Spinal cord (tissue), 10 donors: ENCODE measurements around the gene MAX. TPM values are rescaled to one million over a fixed set of nuclear protein-coding genes. Genes with fewer than 3 reads are reported as not detected.
"Not testable (repeated sequence)": the region's sequence is repeated elsewhere in the genome, so short reads cannot be mapped to it uniquely, and the experiment has no call there.

ENCODE experiments used
- DNase-seq, 6 donors: peaks; one replicate each; pipeline versions ENCODE4 v3.0.0 to v3.0.0-alpha.2; 2013 to 2015; ENCODE audit warnings: low spot score in 6 of 6, low read depth in 4 of 6
- H3K27ac ChIP-seq: one replicate; pipeline ENCODE4 v1.5.1; 2013; ENCODE audit warnings: low read depth, low read length, control low read depth
- H3K27me3 ChIP-seq: one replicate; pipeline ENCODE4 v1.6.1; 2013; ENCODE audit warnings: low read length; ENCODE audit not compliant: control insufficient read depth, insufficient read depth
- H3K36me3 ChIP-seq: one replicate; pipeline ENCODE4 v1.6.1; 2013; ENCODE audit warnings: low read length; ENCODE audit not compliant: control insufficient read depth, insufficient read depth
- H3K4me1 ChIP-seq: one replicate; pipeline ENCODE4 v1.6.1; 2013; ENCODE audit warnings: low read length; ENCODE audit not compliant: control insufficient read depth, insufficient read depth
- H3K4me3 ChIP-seq: one replicate; pipeline ENCODE4 v1.5.1; 2013; ENCODE audit warnings: low read depth, low read length, control low read depth
- H3K9me3 ChIP-seq: one replicate; pipeline ENCODE4 v1.6.1; 2013; ENCODE audit warnings: low read length; ENCODE audit not compliant: control insufficient read depth, insufficient read depth
- WGBS: methylation state at CpG from one replicate; pipeline ENCODE4 v1.1.5; 2013; ENCODE audit warnings: missing lambda C conversion rate; ENCODE audit not compliant: insufficient coverage; 5-methylcytosine and 5-hydroxymethylcytosine counted together
- polyA plus RNA-seq, 2 donors: library from polyadenylated mRNA; unstranded; fragments of 120-200 nt; gene quantifications; one replicate each; pipeline ENCODE4 v1.2.1, GENCODE V29; 2013; ENCODE audit not compliant: insufficient read length in 2 of 2
- small RNA-seq: library from RNA; depleted of rRNA; stranded (forward); fragments of <200 nt; gene quantifications from one replicate; pipeline ENCODE3, GENCODE V24; 2014; ENCODE audit warnings: low replicate concordance
- total RNA-seq, 2 donors: library from RNA; depleted of rRNA in 1 of 2; stranded (reverse); fragments of 120-200 nt in 1 of 2; fragments of >200 nt in 1 of 2; gene quantifications; one replicate each; pipeline versions ENCODE4 v1.2.3 to v1.2.4, GENCODE V29; 2013 to 2014
- donor health status: healthy.

Gene MAX
- total and polyA plus RNA-seq, 4 donors: 48.2 to 76.7 (median 65.2) TPM

GRCh38 chr14:65032319-65032718 lies 70.0 kb downstream of the MAX start:
- 75% methylated on average over 11 of the region's 11 CpGs for WGBS
- H3K4me1 ChIP-seq: peaks cover 12% of the 10 kb centered on the region
- DNase-seq: no peak
- no peak overlapping the region for H3K4me3 ChIP-seq
- no peak overlapping the region for H3K27ac ChIP-seq
- no peaks in the 10 kb centered on the region for H3K9me3 ChIP-seq
- H3K27me3 ChIP-seq: no peaks in the 10 kb centered on the region
- peaks cover 12% of the 10 kb centered on the region for H3K36me3 ChIP-seq

- not testable (repeated sequence) for DNase-seq, H3K27me3 ChIP-seq, H3K27ac ChIP-seq, H3K9me3 ChIP-seq, H3K4me3 ChIP-seq
- Histone ChIP-seq H3K36me3 (peaks cover 20% of the 10 kb centered on the region), H3K4me1 (peaks cover 14% of the 10 kb centered on the region)
- 97% methylated on average over 10 of the region's 10 CpGs for WGBS
Observed at GRCh38 chr14:65031321-65031720, 71.0 kb downstream of the MAX start.

DNA sequence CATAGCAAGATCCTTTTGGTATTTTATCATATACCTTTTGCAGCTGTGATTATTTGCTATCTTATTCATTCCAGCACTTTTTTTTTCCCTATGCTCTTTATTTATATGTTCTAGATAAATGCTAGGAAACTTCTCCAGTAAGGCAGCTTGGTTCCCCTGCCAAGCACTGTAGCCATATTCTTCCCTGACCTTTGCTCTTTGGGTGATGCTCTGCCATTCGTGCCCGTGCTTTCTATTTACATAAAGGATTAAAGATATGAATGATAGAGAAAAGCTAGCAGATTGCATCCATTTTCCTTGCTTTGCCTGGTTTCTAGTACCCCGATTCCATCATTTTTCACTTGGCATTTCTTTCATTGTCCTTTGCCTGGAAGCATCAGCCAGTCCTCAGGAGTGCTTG lies 73.4 kb downstream of the MAX start:
- H3K4me1 ChIP-seq: peaks cover 6% of the 10 kb centered on the region
- no peak for DNase-seq
- H3K9me3 ChIP-seq: no peaks in the 10 kb centered on the region
- no peaks in the 10 kb centered on the region for H3K27me3 ChIP-seq
- H3K4me3 ChIP-seq: no peak overlapping the region
- H3K27ac ChIP-seq: no peak overlapping the region
- H3K36me3 ChIP-seq: peaks cover 21% of the 10 kb centered on the region
- no CpG with 5 or more reads among the region's 3 CpGs for WGBS

DNA sequence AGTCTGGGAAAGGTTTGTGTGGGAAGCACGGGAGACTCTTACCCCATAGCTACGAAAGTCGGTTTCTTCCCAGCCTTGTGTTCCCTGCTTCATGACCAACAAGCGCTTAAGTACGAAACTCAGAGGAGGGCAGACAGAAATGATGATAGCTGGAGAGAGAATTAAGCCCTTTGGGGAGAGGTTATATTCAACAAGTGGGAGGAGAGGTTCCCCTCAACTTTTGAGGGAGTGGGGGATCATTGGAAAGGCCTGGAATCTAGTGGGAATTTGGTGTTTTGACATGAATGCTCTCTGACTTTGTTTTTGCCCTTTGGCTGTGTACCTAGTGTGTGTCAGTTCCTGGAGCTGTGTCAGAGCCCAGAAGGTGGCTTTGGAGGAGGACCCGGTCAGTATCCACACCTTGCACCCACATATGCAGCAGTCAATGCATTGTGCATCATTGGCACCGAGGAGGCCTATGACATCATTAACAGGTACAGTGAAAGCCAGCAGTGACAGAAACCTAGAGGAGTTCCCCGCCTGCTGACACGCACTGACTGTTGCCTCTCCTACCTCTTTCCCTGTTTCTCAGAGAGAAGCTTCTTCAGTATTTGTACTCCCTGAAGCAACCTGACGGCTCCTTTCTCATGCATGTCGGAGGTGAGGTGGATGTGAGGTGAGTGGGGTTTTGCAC lies 75.1 kb downstream of the MAX start:
- Histone ChIP-seq H3K9me3 (no peaks in the 10 kb centered on the region), H3K27ac (no peak overlapping the region), H3K4me1 (peaks cover 6% of the 10 kb centered on the region), H3K27me3 (no peaks in the 10 kb centered on the region), H3K4me3 (no peak overlapping the region), H3K36me3 (peaks cover 14% of the 10 kb centered on the region)
- no peak for DNase-seq
- 94% methylated on average over 8 of the region's 11 CpGs for WGBS

GRCh38 chr14:65026526-65026925 lies 75.8 kb downstream of the MAX start:
- Histone ChIP-seq H3K36me3 (peaks cover 17% of the 10 kb centered on the region), H3K4me1 (peaks cover 6% of the 10 kb centered on the region), H3K27ac (no peak overlapping the region), H3K9me3 (no peaks in the 10 kb centered on the region), H3K27me3 (no peaks in the 10 kb centered on the region), H3K4me3 (no peak overlapping the region)
- no peak for DNase-seq
- WGBS: 96% methylated on average over 6 of the region's 9 CpGs

GRCh38 chr14:65025818-65026217 lies 76.5 kb downstream of the MAX start:
- no peaks in the 10 kb centered on the region for H3K27me3 ChIP-seq
- peaks cover 17% of the 10 kb centered on the region for H3K36me3 ChIP-seq
- no peak overlapping the region for H3K4me3 ChIP-seq
- no peak for DNase-seq
- H3K9me3 ChIP-seq: no peaks in the 10 kb centered on the region
- H3K4me1 ChIP-seq: peaks cover 6% of the 10 kb centered on the region
- H3K27ac ChIP-seq: no peak overlapping the region
- 80% methylated on average over 6 of the region's 6 CpGs for WGBS

Small RNAs within 50 kb of the gene (small RNA-seq; reads per million reads assigned to genes)
- 0.85 reads per million, percentile 75 among the genes with 10 or more reads in this experiment for gene MIR4706
- 0.37 reads per million, percentile 41 among the genes with 10 or more reads in this experiment for gene RNU2-14P

Other genes with a start within 250 kb of the MAX start
- gene SPTB, start 222.6 kb downstream of the MAX start, total RNA-seq: 10 to 100 TPM; 19.0 to 31.1 TPM
- 10 to 100 TPM; 39.3 to 42.3 TPM for gene SPTB, start 222.6 kb downstream of the MAX start, polyA plus RNA-seq
- 10 to 100 TPM; 62.1 to 67.5 TPM for gene CHURC1, start 188.1 kb downstream of the MAX start, total RNA-seq
- gene CHURC1, start 188.1 kb downstream of the MAX start, polyA plus RNA-seq: 10 to 100 TPM; 38.7 to 45.7 TPM
- gene GPX2, start 159.8 kb downstream of the MAX start, total RNA-seq: under 1 TPM in 1 of 2 donors, not detected in 1; 0.30 TPM
- gene GPX2, start 159.8 kb downstream of the MAX start, polyA plus RNA-seq: 1 to 10 TPM in 1 of 2 donors, under 1 TPM in 1; 0.43 to 1.2 TPM
- gene RAB15, start 130.2 kb downstream of the MAX start, total RNA-seq: 10 to 100 TPM; 23.5 to 25.6 TPM
- 100 to 1,000 TPM in 1 of 2 donors, 10 to 100 TPM in 1; 89.6 to 102 TPM for gene RAB15, start 130.2 kb downstream of the MAX start, polyA plus RNA-seq
- gene FNTB, start 115.6 kb downstream of the MAX start, total RNA-seq: 10 to 100 TPM; 20.9 to 29.6 TPM
- gene FNTB, start 115.6 kb downstream of the MAX start, polyA plus RNA-seq: 10 to 100 TPM; 56.7 to 66.9 TPM